Erythroblast (primary cell): Measurements from ENCODE around the gene NYAP2.

Source experiments
- DNase-seq, 2 experiments: peaks; one replicate each; lab custom pipeline; 2025; lab: John Stamatoyannopoulos, UW
- GATA1 ChIP-seq: IDR thresholded peaks from 2 replicates; pipeline ENCODE4 v1.6.1; 2011; ENCODE audit warnings: low read depth, mild to moderate bottlenecking, control low read depth, low read length, moderate library complexity
- POLR2A ChIP-seq: IDR thresholded peaks from 2 replicates; pipeline ENCODE4 v1.6.1; 2011; ENCODE audit warnings: mild to moderate bottlenecking, low read length

Gene NYAP2

GRCh38 chr2:225399504-225399903 lies at the start of gene NYAP2:
TSS of gene NYAP2 (plus strand) at chr2:225399710. CDS start at chr2:225408881, 9,171 bp downstream.
- TF ChIP-seq GATA1 (no peak), POLR2A (no peak)
- no peak for DNase-seq

GRCh38 chr2:225353579-225354085 lies 45.9 kb upstream of the NYAP2 start:
- TF ChIP-seq POLR2A: no peak
- no peak for TF ChIP-seq GATA1
- no peak for DNase-seq

- TF ChIP-seq GATA1: no peak
- TF ChIP-seq POLR2A: no peak
- peak in 1 of 2 experiments; percentile 0 for DNase-seq
Observed at GRCh38 chr2:225354281-225354774, 45.2 kb upstream of the NYAP2 start.

GRCh38 chr2:225355788-225356187 lies 43.7 kb upstream of the NYAP2 start:
- TF ChIP-seq POLR2A (no peak), GATA1 (no peak)
- DNase-seq: no peak

GRCh38 chr2:225366731-225367130 lies 32.8 kb upstream of the NYAP2 start:
- DNase-seq: no peak
- TF ChIP-seq POLR2A (no peak), GATA1 (no peak)

- TF ChIP-seq GATA1 (no peak), POLR2A (no peak)
- no peak for DNase-seq
Observed at GRCh38 chr2:225367482-225367881, 32.0 kb upstream of the NYAP2 start.

GRCh38 chr2:225378984-225379383 lies 20.5 kb upstream of the NYAP2 start:
- no peak for DNase-seq

GRCh38 chr2:225379856-225380255 lies 19.7 kb upstream of the NYAP2 start:
- DNase-seq: no peak
- TF ChIP-seq POLR2A (no peak), GATA1 (no peak)

More at GRCh38 chr2:225378984-225379383, 20.5 kb upstream of the NYAP2 start:
- TF ChIP-seq POLR2A (no peak), GATA1 (no peak)

GRCh38 chr2:225381609-225382008 lies 17.9 kb upstream of the NYAP2 start:
- DNase-seq: no peak
- no peak for TF ChIP-seq GATA1
- TF ChIP-seq POLR2A: no peak

GRCh38 chr2:225398372-225398771 lies 1.1 kb upstream of the NYAP2 start:
- TF ChIP-seq POLR2A: no peak
- TF ChIP-seq GATA1: no peak
- no peak for DNase-seq

- DNase-seq: no peak
- no peak for TF ChIP-seq POLR2A
Observed at GRCh38 chr2:225400060-225400511, 576 bp downstream of the NYAP2 start.

- TF ChIP-seq POLR2A: no peak
- no peak for TF ChIP-seq GATA1
- DNase-seq: no peak
Observed at GRCh38 chr2:225400546-225401400, 1.3 kb downstream of the NYAP2 start.

GRCh38 chr2:225402210-225402776 lies 2.8 kb downstream of the NYAP2 start:
- TF ChIP-seq GATA1: no peak
- TF ChIP-seq POLR2A: no peak
- no peak for DNase-seq

GRCh38 chr2:225411452-225411851 lies 11.9 kb downstream of the NYAP2 start:
- TF ChIP-seq POLR2A (no peak), GATA1 (no peak)
- DNase-seq: no peak
